ENCODE data around the gene DBP.

Gene DBP

GRCh38 chr19:48606463-48607358, 30.5 kb downstream of the DBP start, which contains the start of gene SPACA4:
Gene SPACA4, plus strand, starts transcription at chr19:48606742. Its CDS starts 237 bp downstream, at chr19:48606979.
- no peak for DNase-seq

- no peak for DNase-seq
Measured at GRCh38 chr19:48603850-48604249, 33.3 kb downstream of the DBP start.

- DNase-seq: no peak
Measured at GRCh38 chr19:48603449-48603848, 33.7 kb downstream of the DBP start.

- DNase-seq: no peak
Measured at GRCh38 chr19:48603001-48603400, 34.2 kb downstream of the DBP start.

GRCh38 chr19:48600679-48601417, 36.3 kb downstream of the DBP start:
- no peak for DNase-seq

- no peak for DNase-seq
Measured at GRCh38 chr19:48598996-48599700, 38.0 kb downstream of the DBP start.

- no peak for DNase-seq
Measured at GRCh38 chr19:48596679-48597465, 40.3 kb downstream of the DBP start.

- DNase-seq: no peak
Measured at GRCh38 chr19:48596237-48596636, 40.9 kb downstream of the DBP start.

GRCh38 chr19:48595833-48596232, 41.3 kb downstream of the DBP start:
- no peak for DNase-seq

- DNase-seq: no peak
Measured at GRCh38 chr19:48595171-48595570, 42.0 kb downstream of the DBP start.

GRCh38 chr19:48591021-48591420, 46.2 kb downstream of the DBP start:
- no peak for DNase-seq

- DNase-seq: peak; percentile 72 to 90
Measured at GRCh38 chr19:48588670-48589401, 48.3 kb downstream of the DBP start.

- no peak for DNase-seq
Measured at GRCh38 chr19:48587387-48587786, 49.8 kb downstream of the DBP start.

GRCh38 chr19:48582168-48582567, 55.0 kb downstream of the DBP start:
- no peak for DNase-seq
